ENCODE results near the gene FAM131A.

FAM131A gene

GRCh38 chr3:184373422-184373821, 36.0 kb downstream of the FAM131A start:
- peaks cover 0 to 2% (median 0%) of the 10 kb centered on the region in 5 donors for H3K27me3 ChIP-seq (ENCODE audit: control insufficient read depth in 5 of 5, insufficient read depth in 4 of 5, low read length in 5 of 5)
- H3K4me3 ChIP-seq (ENCODE audit: low read depth in 1 of 5, low read length in 5 of 5), result no peak overlapping the region
- H3K27ac ChIP-seq (ENCODE audit: low read depth, low read length), result no peak overlapping the region
- no peak overlapping the region for H3K9ac ChIP-seq (ENCODE audit: low read length in 5 of 5)
- no peaks in the 10 kb centered on the region for H3K9me3 ChIP-seq (ENCODE audit: control insufficient read depth in 5 of 5, low read length in 5 of 5)
- peaks cover 3 to 30% (median 28%) of the 10 kb centered on the region in 5 donors for H3K4me1 ChIP-seq (ENCODE audit: control insufficient read depth in 5 of 5, insufficient read depth in 5 of 5, low read length in 5 of 5)
- H3K36me3 ChIP-seq (ENCODE audit: control insufficient read depth in 5 of 5, insufficient read depth in 5 of 5, low read length in 5 of 5), result peaks cover 0 to 6% (median 4%) of the 10 kb centered on the region in 5 donors

GRCh38 chr3:184375747-184376461, 38.5 kb downstream of the FAM131A start:
- Histone ChIP-seq H3K4me1 (ENCODE audit: control insufficient read depth in 5 of 5, insufficient read depth in 5 of 5, low read length in 5 of 5) (peaks cover 3 to 38% (median 34%) of the 10 kb centered on the region in 5 donors), H3K9me3 (ENCODE audit: control insufficient read depth in 5 of 5, low read length in 5 of 5) (no peaks in the 10 kb centered on the region), H3K9ac (ENCODE audit: low read length in 5 of 5) (no peak overlapping the region), H3K27ac (ENCODE audit: low read depth, low read length) (no peak overlapping the region), H3K36me3 (ENCODE audit: control insufficient read depth in 5 of 5, insufficient read depth in 5 of 5, low read length in 5 of 5) (no peaks in the 10 kb centered on the region), H3K27me3 (ENCODE audit: control insufficient read depth in 5 of 5, insufficient read depth in 4 of 5, low read length in 5 of 5) (peaks cover 0 to 14% (median 5%) of the 10 kb centered on the region in 5 donors), H3K4me3 (ENCODE audit: low read depth in 1 of 5, low read length in 5 of 5) (no peak overlapping the region)

- Histone ChIP-seq H3K9ac (ENCODE audit: low read length in 5 of 5) (peak overlapping the region in 2 of 5 donors; percentile 7 to 16), H3K36me3 (ENCODE audit: control insufficient read depth in 5 of 5, insufficient read depth in 5 of 5, low read length in 5 of 5) (peaks cover 0 to 5% (median 0%) of the 10 kb centered on the region in 5 donors), H3K9me3 (ENCODE audit: control insufficient read depth in 5 of 5, low read length in 5 of 5) (no peaks in the 10 kb centered on the region), H3K4me1 (ENCODE audit: control insufficient read depth in 5 of 5, insufficient read depth in 5 of 5, low read length in 5 of 5) (peaks cover 3 to 48% (median 38%) of the 10 kb centered on the region in 5 donors), H3K4me3 (ENCODE audit: low read depth in 1 of 5, low read length in 5 of 5) (no peak overlapping the region), H3K27ac (ENCODE audit: low read depth, low read length) (no peak overlapping the region), H3K27me3 (ENCODE audit: control insufficient read depth in 5 of 5, insufficient read depth in 4 of 5, low read length in 5 of 5) (peaks cover 0 to 21% (median 5%) of the 10 kb centered on the region in 5 donors)
Measured at GRCh38 chr3:184377374-184377773, 40.0 kb downstream of the FAM131A start.

- peak within 1 kb of the TSS in 3 of 5 donors; percentile 17 to 48 (median 31) for H3K4me3 ChIP-seq (ENCODE audit: low read depth in 1 of 5, low read length in 5 of 5)
- no peaks in the 10 kb centered on the region for H3K9me3 ChIP-seq (ENCODE audit: control insufficient read depth in 5 of 5, low read length in 5 of 5)
- peaks cover 3 to 46% (median 38%) of the 10 kb centered on the region in 5 donors for H3K4me1 ChIP-seq (ENCODE audit: control insufficient read depth in 5 of 5, insufficient read depth in 5 of 5, low read length in 5 of 5)
- peaks cover 0 to 11% (median 3%) of the 10 kb centered on the region in 5 donors for H3K36me3 ChIP-seq (ENCODE audit: control insufficient read depth in 5 of 5, insufficient read depth in 5 of 5, low read length in 5 of 5)
- H3K9ac ChIP-seq (ENCODE audit: low read length in 5 of 5), result peak within 1 kb of the TSS in 4 of 5 donors; percentile 13 to 65 (median 40)
- peak within 1 kb of the TSS; percentile 73 for H3K27ac ChIP-seq (ENCODE audit: low read depth, low read length)
- H3K27me3 ChIP-seq (ENCODE audit: control insufficient read depth in 5 of 5, insufficient read depth in 4 of 5, low read length in 5 of 5), result peaks cover 0 to 21% (median 5%) of the 10 kb centered on the region in 5 donors
Measured at GRCh38 chr3:184377882-184378445, 40.6 kb downstream of the FAM131A start, which contains the start of gene THPO. TSS of gene THPO (minus strand) at chr3:184378207. CDS start at chr3:184376259, 1,948 bp downstream.

GRCh38 chr3:184378651-184379357, 41.4 kb downstream of the FAM131A start:
- Histone ChIP-seq H3K4me1 (ENCODE audit: control insufficient read depth in 5 of 5, insufficient read depth in 5 of 5, low read length in 5 of 5) (peaks cover 0 to 41% (median 38%) of the 10 kb centered on the region in 5 donors), H3K27ac (ENCODE audit: low read depth, low read length) (peak overlapping the region; percentile 73), H3K9ac (ENCODE audit: low read length in 5 of 5) (peak overlapping the region in 3 of 5 donors; percentile 57 to 65 (median 64)), H3K4me3 (ENCODE audit: low read depth in 1 of 5, low read length in 5 of 5) (peak overlapping the region in 3 of 5 donors; percentile 31 to 48 (median 39)), H3K9me3 (ENCODE audit: control insufficient read depth in 5 of 5, low read length in 5 of 5) (no peaks in the 10 kb centered on the region), H3K36me3 (ENCODE audit: control insufficient read depth in 5 of 5, insufficient read depth in 5 of 5, low read length in 5 of 5) (peaks cover 0 to 16% (median 7%) of the 10 kb centered on the region in 5 donors), H3K27me3 (ENCODE audit: control insufficient read depth in 5 of 5, insufficient read depth in 4 of 5, low read length in 5 of 5) (peaks cover 0 to 21% (median 5%) of the 10 kb centered on the region in 5 donors)

GRCh38 chr3:184379358-184380184, 42.2 kb downstream of the FAM131A start, which contains the start of gene CHRD:
TSS of gene CHRD (plus strand) at chr3:184380054. CDS start at chr3:184380319, 265 bp downstream.
- peaks cover 0 to 41% (median 38%) of the 10 kb centered on the region in 5 donors for H3K4me1 ChIP-seq (ENCODE audit: control insufficient read depth in 5 of 5, insufficient read depth in 5 of 5, low read length in 5 of 5)
- H3K9me3 ChIP-seq (ENCODE audit: control insufficient read depth in 5 of 5, low read length in 5 of 5), result no peaks in the 10 kb centered on the region
- H3K27ac ChIP-seq (ENCODE audit: low read depth, low read length), result peak within 1 kb of the TSS; percentile 73
- H3K9ac ChIP-seq (ENCODE audit: low read length in 5 of 5), result peak within 1 kb of the TSS in 3 of 5 donors; percentile 57 to 65 (median 64)
- peaks cover 0 to 21% (median 5%) of the 10 kb centered on the region in 5 donors for H3K27me3 ChIP-seq (ENCODE audit: control insufficient read depth in 5 of 5, insufficient read depth in 4 of 5, low read length in 5 of 5)
- H3K4me3 ChIP-seq (ENCODE audit: low read depth in 1 of 5, low read length in 5 of 5), result peak within 1 kb of the TSS; percentile 35 to 66 (median 59)
- H3K36me3 ChIP-seq (ENCODE audit: control insufficient read depth in 5 of 5, insufficient read depth in 5 of 5, low read length in 5 of 5), result peaks cover 0 to 16% (median 7%) of the 10 kb centered on the region in 5 donors

- Histone ChIP-seq H3K9ac (ENCODE audit: low read length in 5 of 5) (no peak overlapping the region), H3K27me3 (ENCODE audit: control insufficient read depth in 5 of 5, insufficient read depth in 4 of 5, low read length in 5 of 5) (peaks cover 0 to 21% (median 5%) of the 10 kb centered on the region in 5 donors), H3K9me3 (ENCODE audit: control insufficient read depth in 5 of 5, low read length in 5 of 5) (no peaks in the 10 kb centered on the region), H3K4me1 (ENCODE audit: control insufficient read depth in 5 of 5, insufficient read depth in 5 of 5, low read length in 5 of 5) (peaks cover 0 to 41% (median 38%) of the 10 kb centered on the region in 5 donors), H3K4me3 (ENCODE audit: low read depth in 1 of 5, low read length in 5 of 5) (peak overlapping the region in 4 of 5 donors; percentile 55 to 66 (median 62)), H3K36me3 (ENCODE audit: control insufficient read depth in 5 of 5, insufficient read depth in 5 of 5, low read length in 5 of 5) (peaks cover 0 to 19% (median 7%) of the 10 kb centered on the region in 5 donors), H3K27ac (ENCODE audit: low read depth, low read length) (no peak overlapping the region)
Measured at GRCh38 chr3:184380185-184380626, 42.8 kb downstream of the FAM131A start.

- Histone ChIP-seq H3K4me3 (ENCODE audit: low read depth in 1 of 5, low read length in 5 of 5) (peak overlapping the region; percentile 35 to 66 (median 59)), H3K9me3 (ENCODE audit: control insufficient read depth in 5 of 5, low read length in 5 of 5) (no peaks in the 10 kb centered on the region), H3K4me1 (ENCODE audit: control insufficient read depth in 5 of 5, insufficient read depth in 5 of 5, low read length in 5 of 5) (peaks cover 0 to 41% (median 38%) of the 10 kb centered on the region in 5 donors), H3K9ac (ENCODE audit: low read length in 5 of 5) (peak overlapping the region in 2 of 5 donors; percentile 32 to 51), H3K27me3 (ENCODE audit: control insufficient read depth in 5 of 5, insufficient read depth in 4 of 5, low read length in 5 of 5) (peaks cover 0 to 21% (median 5%) of the 10 kb centered on the region in 5 donors), H3K36me3 (ENCODE audit: control insufficient read depth in 5 of 5, insufficient read depth in 5 of 5, low read length in 5 of 5) (peaks cover 0 to 20% (median 7%) of the 10 kb centered on the region in 5 donors), H3K27ac (ENCODE audit: low read depth, low read length) (no peak overlapping the region)
Measured at GRCh38 chr3:184380627-184381260, 43.3 kb downstream of the FAM131A start.
